AG08395 (cell line): ENCODE results near the gene PSMD11.
"Not testable (repeated sequence)": the region's sequence is repeated elsewhere in the genome, so short reads cannot be mapped to it uniquely, and the experiment has no call there.

Source experiments
- DNase-seq: peaks from one replicate; pipeline ENCODE4 v3.0.0; 2012; ENCODE audit warnings: mixed read lengths, low spot score

PSMD11 gene

DNA sequence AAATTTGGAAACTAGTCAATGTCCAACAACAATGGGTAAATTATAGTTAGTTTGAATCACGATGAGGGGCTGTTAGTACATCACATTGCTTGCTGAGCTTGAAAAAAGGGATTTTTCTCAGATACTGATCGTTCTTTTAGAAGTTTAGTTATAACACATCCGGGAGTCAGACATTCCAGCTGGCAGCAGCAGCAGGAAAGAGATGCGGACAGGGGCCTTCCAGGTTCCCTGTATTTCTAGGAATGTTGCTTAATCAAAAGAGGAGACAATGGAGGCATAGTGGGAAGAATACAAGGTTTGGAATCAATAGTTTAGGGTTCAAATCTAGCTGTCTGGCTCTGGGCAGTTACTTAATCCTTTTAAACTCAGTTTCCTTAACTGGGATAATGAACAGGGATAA lies 70.3 kb downstream of the PSMD11 start:
- no peak for DNase-seq

DNA sequence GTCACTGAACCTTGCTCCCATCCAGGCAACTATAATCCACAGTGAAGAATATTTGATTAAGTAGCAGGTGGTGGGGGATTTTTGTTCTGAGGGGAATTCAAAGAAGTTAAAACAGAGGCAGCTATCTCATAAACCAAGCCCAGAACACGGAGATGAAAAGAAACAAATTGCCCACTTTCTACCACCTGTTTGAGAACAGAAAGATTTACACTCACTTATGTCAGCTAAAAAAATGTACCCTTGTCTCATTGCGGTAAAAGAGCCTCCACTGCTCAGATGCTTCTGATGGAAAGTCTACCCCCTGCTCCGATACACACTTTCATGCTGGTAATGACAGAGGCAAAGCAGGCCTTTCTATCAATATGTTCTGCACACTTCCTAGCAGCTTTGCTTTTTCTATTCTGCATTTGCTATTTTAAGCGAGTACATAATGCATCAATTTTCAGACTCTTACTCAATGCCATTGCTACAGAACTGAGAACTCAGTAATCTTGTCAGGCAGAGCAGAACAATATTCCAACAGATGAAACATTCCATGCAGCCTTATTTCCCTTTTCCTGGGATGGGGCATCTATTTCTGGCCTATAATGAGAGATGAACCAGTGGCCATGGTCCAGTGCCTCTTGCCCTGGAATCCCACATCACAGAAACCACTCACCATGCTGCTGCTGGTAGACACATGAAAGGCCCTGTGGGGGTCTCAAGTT lies 71.5 kb downstream of the PSMD11 start:
- no peak for DNase-seq

DNA sequence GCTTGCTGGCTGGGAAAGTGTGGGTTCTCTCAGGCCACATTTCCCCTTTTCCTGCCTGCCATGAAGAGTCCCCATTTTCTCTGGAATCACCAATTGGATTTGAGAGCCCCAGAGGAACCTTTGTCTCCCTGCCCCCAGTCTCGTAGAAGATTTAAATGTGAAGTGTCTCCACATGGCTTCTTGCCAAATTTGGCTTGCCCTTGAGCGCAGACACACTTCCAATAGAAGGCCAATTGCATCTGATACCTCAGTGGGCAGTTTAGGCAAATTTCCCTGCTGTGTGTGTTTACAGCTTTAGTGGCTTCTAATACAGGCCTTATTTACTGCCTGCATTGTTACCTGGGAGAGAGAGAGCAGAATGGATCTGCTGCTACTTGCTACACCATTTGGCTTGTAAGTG lies 72.1 kb downstream of the PSMD11 start:
- no peak for DNase-seq

DNA sequence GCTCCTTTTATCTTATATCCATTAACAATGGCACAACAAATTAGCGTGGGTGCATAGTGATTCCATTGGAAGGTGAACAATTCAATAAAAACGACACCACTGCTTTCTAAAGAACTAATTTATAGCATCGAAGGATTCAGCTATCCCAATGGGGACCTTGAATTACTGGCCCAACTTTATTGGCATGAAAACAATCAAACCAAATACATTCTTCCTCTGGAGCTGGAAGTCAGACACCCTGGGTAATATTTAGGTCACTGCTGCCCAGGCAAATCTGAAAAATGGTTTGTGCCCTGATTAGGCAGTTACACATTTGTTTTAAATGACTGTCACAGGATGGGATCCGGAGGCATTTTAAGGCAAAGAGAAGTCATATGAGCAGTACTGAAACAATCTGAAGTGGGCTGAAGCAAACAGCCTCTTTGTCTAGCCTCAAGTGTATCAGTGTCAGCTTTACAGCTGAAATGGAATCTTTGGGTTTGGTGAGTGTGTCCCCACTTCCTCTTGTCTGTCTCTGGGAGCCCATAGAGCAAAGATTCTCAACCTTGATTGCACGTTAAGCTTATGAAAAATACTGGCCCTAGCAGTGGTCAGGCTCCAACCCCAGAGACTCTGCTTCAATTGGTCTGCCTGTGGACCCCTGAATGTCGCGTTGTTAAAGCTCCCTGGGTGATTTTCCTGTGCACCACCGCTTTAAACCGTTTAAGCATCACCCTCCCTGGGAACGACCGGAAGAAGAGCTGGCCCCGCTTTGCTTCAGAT lies 72.8 kb downstream of the PSMD11 start:
- no peak for DNase-seq

DNA sequence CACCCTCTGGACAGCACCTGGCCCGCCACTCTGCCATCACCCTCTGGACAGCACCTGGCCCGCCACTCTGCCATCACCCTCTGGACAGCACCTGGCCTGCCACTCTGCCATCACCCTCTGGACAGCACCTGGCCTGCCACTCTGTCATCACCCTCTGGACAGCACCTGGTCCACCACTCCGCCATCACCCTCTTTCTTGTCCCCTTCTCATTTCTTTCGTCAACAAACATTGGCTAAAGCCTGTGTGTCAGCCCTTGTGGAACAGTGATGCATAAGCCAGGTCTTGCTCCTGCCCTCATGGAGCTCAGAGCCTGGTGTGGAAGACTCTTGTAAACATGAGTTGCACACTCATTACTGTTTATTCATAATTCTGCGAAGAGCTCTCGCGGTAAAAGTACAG lies 73.7 kb downstream of the PSMD11 start:
- DNase-seq, result no peak

DNA sequence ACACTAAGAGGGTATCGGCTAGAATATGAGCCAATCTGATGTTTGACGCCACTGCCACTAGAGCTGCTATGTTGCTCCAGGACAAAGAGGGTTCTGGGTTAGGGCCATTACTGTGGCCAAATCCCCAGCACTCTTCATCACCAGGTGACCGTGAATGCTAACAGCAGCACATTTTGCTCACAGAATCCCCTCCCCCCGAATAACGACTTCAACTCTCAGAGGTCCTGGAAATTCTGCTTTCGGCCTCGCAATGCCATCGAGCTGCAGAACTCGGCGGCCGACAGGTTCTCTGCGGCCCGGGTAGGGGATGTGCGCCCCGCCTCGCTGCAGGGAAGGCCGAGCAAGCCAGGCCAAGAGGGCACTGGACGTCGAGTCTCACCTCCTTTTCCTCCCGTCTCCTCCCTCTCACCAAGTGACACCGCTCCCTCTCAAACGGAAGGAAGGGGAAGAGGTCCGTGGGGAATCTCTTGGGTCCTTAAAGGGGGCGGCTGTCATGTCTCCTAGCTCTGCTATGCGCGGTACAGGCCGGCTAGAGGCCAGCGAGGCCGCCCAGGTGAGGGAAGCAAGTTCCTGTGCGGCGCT lies 74.4 kb downstream of the PSMD11 start:
- no peak for DNase-seq

DNA sequence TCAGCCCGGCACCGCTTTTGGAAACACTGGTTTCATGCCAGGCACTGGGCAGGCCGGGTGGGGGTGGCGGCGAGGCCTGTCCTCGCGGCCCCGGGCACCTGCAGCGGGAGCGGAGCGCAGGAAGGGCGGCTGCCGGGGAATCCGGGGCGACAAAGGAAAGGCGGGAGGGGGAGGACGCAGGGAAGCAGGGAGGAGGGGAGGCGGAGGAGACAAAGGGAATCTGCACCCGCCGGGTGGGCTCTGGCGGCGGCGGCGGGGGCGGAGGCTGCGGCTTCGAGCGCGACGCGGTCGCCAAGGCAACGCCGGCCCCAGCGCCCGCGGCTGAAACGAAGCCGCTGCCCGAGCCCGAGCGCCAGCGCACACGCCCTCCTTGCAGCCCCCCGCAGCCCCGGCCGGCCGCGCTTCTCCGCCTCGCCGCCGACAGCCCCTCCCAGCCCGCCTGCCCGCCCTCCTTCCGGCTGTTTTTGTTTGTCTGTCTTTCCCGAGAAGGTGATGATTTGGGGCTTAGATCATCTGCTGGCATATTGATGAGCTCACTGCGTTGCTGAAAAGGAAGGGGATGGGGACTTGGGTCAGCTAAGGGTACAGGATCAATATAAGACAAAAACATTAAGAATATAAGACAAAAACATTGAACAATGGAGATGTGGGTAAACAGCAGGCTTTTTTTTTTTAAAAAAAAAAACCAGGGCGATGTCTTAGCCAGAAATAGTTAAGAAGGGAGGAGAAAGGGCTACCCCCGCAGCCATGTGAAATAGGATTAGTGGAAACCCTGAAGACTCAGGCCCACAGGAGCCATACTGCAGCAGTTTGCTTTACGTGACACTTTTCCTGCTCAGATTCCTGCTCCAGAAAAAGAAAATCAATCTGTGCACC lies 75.2 kb downstream of the PSMD11 start:
- peak; percentile 58 for DNase-seq

DNA sequence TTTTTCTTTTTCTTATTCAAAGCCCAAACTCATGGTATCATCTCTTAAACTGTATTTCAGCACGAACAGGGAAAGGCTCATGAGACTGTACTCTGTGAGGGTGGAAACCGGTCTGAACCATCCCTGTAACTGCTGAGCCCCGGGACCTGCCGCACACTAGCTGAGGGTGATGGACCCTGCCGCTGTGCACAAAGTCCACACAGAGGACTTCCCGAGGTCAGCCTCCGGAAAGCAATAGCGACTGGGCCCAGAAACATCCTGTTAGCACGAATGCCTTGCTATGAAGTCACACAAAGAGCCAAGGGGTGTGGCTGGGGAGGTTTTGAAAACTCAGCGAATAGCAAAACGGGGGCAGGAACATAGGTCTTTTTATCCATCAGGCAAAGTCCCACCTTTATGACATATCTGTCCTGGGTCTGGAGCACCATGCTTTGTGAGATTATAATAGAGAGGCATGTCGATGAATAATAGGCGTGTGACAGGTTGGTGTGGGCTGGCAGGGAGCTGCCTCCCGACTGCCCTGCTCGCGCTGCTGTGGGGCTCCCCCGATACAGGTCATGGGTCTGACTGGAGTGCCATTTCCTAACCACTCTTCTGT lies 75.9 kb downstream of the PSMD11 start:
- peak; percentile 40 for DNase-seq

DNA sequence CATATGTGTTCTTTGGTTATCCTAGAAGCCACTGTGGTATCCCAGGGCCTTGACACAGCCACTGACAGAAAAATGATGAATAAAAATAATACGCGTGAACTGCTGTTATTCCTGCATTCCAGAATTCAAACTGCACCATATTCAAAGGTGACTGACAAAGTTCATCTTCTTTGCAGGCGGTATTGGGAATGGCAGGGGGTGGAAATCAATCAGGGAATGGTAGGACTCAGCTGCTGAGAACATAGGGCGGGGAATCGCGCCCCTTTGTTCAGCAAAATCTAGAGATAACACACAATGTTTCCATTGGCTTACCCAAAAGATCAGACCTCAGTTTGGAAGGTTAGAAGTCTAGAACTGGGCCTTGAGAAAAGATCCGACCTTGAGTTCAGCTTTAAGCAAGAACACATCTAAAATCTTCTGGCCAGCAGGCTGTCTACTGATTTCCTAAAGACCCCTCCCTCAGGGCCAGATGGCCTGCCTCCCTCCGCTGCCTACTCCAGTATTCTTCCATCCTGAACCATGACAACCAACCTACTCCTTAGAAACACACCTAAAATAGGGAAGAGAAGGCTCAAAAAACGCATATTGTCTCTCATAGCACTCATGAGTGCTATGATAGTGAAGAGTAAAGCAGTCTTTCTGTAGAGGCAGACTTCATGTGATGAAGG lies 76.6 kb downstream of the PSMD11 start:
- DNase-seq, result no peak

DNA sequence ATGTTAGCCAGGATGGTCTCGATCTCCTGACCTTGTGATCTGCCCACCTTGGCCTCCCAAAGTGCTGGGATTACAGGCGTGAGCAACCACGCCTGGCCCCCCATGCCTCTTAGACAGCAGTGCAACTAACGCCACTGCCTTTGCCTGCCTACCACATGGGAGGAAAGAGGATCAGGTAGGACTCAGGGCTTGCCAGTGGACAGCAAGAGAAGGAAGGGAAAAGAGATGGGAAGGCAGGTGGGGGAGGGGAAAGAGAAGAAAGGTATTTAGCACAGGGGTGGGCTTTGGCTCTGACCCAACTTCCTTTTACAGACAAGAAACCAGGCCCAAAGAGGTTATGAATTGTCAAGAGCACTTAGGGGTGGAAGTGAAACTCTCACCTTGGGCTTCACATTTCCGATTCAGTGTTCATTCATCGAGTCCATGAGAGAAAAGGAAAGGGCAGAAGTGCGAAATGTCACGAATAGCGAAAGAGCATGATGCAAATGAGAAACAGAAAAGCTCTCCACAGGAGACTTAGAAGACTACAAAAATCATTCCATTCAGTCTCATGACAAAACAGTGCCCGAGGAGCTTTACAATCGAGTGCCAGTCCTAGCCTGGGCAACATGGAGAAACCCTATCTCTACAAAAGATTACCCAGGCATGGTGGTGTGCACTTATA lies 78.8 kb downstream of the PSMD11 start:
- no peak for DNase-seq

DNA sequence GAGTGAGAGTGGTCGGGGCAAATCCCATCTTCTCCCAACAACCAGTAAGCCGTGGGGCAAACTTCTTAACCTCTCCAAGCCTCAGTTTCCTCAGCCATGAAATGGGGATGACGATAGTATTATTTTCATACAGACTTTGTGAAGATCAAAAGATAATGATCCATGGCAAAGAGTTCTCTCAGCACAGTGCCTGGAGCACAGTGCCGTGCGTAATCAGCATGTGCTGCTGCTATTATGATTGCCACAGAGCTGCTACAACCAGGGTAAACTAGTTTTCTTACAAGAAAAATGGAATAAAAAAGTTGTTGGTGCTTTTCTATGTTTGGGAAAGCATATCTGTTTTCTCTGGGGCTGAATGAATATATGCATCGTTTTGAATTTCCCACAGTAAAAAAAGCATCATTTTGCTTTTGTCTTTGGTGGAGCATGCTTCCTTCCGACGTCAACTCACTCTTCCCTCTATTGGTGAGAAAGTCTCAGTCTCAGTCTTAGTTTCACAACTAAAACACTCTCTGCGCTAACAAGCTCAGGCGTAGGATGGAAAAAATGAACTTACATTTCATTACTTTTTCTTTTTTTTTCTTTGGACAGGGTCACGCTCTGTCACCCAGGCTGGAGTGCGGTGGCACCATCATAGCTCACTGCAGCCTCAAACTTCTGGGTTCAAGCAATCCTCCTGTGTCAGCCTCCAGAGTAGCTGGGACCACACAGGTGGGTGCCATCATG lies 79.7 kb downstream of the PSMD11 start:
- no peak for DNase-seq

DNA sequence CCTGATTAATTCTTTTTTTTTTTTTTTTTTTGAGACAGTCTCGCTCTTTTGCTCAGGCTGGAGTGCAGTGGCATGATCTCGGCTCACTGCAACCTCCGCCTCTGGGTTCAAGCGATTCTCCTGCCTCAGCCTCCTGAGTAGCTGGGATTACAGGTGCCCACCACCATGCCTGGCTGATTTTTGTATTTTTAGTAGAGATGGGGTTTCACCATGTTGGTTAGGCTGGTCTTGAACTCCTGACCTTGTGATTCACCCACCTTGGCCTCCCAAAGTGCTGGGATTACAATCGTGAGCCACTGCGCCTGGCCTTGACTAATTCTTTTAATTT lies 80.2 kb downstream of the PSMD11 start:
- not testable (repeated sequence) for DNase-seq

DNA sequence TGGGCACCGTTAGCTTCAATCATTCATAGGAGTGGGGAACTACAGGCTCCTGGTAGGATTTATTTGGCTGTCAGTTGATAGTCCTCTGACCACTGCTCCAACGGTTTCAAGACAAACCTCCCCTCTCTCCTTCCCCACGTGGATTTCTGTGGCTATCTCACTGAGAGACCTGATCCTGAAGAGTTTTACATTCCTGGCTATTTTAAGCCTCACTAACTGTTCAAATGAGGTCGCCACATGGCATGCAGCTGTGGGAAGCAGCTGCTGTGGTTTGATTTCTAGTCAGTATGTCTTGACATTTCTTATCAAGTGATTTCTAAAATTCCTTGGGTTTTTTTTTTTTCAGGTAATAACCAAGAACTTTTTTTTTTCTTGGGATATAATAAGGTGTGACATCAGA lies 80.8 kb downstream of the PSMD11 start:
- DNase-seq, result peak; percentile 81

DNA sequence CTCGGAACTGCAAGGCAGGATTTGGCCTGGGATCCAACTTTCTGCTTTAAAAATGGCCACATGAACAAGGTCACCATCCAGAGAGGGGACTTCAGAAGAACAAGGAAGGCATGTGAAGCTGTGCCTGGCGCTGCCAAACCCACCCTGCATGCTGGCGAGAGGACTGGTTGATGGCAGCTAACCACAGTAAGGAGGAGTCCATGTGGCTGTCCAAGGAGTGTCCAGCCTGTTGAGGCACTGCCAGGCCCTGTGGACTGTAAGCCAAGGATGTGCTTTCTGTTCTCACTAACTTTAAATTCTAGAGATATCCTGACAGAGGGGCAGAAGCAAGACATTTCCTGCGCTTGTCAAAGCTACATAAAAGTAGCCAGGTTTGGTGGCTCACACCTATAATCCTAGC lies 82.8 kb downstream of the PSMD11 start:
- DNase-seq, result no peak

DNA sequence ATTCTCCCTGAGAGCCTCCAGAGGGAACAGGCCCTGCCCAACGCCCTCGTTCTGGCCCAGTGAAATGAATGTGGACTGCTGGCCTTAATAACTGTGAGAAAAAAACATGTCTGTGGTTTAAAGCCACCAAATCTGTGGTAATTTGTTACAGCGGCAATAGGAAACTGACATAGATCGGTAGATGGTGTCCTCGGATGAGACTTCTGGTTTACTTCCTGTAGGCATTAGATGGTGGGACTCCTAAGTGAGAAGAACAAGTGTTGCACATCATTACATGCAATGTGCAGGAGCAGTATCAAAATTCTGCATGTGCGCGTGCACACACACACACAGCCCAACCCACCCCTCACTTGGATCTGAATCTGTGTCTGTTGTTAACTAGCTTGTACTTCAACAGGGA lies 84.5 kb downstream of the PSMD11 start:
- DNase-seq, result no peak

DNA sequence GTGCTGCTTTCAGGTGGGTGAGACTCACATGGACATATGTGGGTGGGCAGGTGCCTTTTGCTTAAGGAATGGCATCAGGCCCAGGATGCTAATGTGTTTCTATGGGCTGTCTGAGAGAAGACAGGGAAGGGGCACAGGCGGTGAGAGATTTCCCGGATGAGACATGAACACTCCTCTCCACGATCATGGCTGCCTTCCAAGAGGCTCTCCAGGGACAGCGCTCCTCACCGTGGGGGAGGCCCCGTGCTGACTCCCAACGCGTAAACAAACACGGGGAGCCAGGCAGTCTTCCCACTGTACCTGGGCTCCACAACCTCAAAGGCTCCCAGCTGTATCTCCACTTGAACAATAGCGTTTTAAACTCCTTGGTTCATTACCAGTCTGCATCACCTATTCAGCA lies 85.3 kb downstream of the PSMD11 start:
- DNase-seq, result no peak
